DOHH2 (cell line): ENCODE measurements around the gene PHF21A.
A peak's percentile ranks its signal among the peaks of the same experiment; 100 is the strongest.

Experiments
- H3F3A ChIP-seq: fragments of 200-600 bp; sonication (generic), shearing (Covaris generic); 2 replicates; pipeline ENCODE4 v1.6.0; 2016; ENCODE audit warnings: antibody characterized with exemption, mild to moderate bottlenecking; ENCODE audit not compliant: control insufficient read depth, insufficient read depth
- H3K27ac ChIP-seq: fragments of 200-600 bp; sonication (generic); 2 replicates; pipeline ENCODE4 v1.5.1; 2014; ENCODE audit warnings: low read depth, mild to moderate bottlenecking, low read length, moderate library complexity
- H3K27me3 ChIP-seq: fragments of 200-600 bp; sonication (generic); 2 replicates; pipeline ENCODE4 v1.6.1; 2014; ENCODE audit warnings: mild to moderate bottlenecking, low read length, mixed read lengths; ENCODE audit not compliant: control insufficient read depth
- H3K36me3 ChIP-seq: fragments of 200-600 bp; sonication (generic); 2 replicates; pipeline ENCODE4 v1.6.1; 2014; ENCODE audit warnings: mild to moderate bottlenecking, low read length, moderate library complexity, mixed read lengths; ENCODE audit not compliant: control insufficient read depth
- H3K4me1 ChIP-seq: fragments of 200-600 bp; sonication (generic); 2 replicates; pipeline ENCODE4 v1.6.1; 2014; ENCODE audit warnings: mild to moderate bottlenecking, low read length, mixed read lengths; ENCODE audit not compliant: control insufficient read depth
- H3K4me2 ChIP-seq: fragments of 200-600 bp; sonication (generic); 2 replicates; pipeline ENCODE4 v1.6.0; 2014; ENCODE audit warnings: mild to moderate bottlenecking, low read length, moderate library complexity
- H3K4me3 ChIP-seq: fragments of 200-600 bp; sonication (generic); 2 replicates; pipeline ENCODE4 v1.5.1; 2014; ENCODE audit warnings: mild to moderate bottlenecking, low read length, mixed read lengths
- H3K79me2 ChIP-seq: fragments of 200-600 bp; sonication (generic); 2 replicates; pipeline ENCODE4 v1.6.1; 2014; ENCODE audit warnings: mild to moderate bottlenecking, low read length, mixed read lengths; ENCODE audit not compliant: control insufficient read depth
- H3K9me2 ChIP-seq: fragments of 200-600 bp; sonication (generic); replicated peaks from 2 replicates; pipeline ENCODE4 v1.6.1; 2014; ENCODE audit warnings: mild to moderate bottlenecking, low read length, mixed read lengths; ENCODE audit not compliant: control insufficient read depth
- H3K9me3 ChIP-seq: fragments of 200-600 bp; sonication (generic); 2 replicates; pipeline ENCODE4 v1.6.1; 2014; ENCODE audit warnings: antibody characterized with exemption, low read length, mixed read lengths; ENCODE audit not compliant: control insufficient read depth, insufficient read depth
- H4K20me1 ChIP-seq: fragments of 200-600 bp; sonication (generic); 2 replicates; pipeline ENCODE4 v1.6.0; 2014; ENCODE audit warnings: low read depth, mild to moderate bottlenecking, antibody characterized with exemption, low read length, moderate library complexity; ENCODE audit not compliant: control insufficient read depth, insufficient read depth
- CTCF ChIP-seq: fragments of 200-600 bp; sonication (generic); IDR thresholded peaks from one replicate; pipeline ENCODE4 v1.5.1; 2014; ENCODE audit warnings: antibody characterized with exemption, mild to moderate bottlenecking, low read depth, low read length; ENCODE audit not compliant: poor library complexity, severe bottlenecking
- EZH2phosphoT487 ChIP-seq: fragments of 200-600 bp; sonication (generic); IDR thresholded peaks from 2 replicates; pipeline ENCODE4 v1.6.1; 2017; ENCODE audit warnings: borderline replicate concordance, mild to moderate bottlenecking, antibody characterized with exemption, low read length, moderate library complexity, mixed read lengths

Gene PHF21A

GRCh38 chr11:45924927-45925326 is 196.3 kb downstream of the PHF21A start:
- no peak for TF ChIP-seq EZH2phosphoT487
- no peak for TF ChIP-seq CTCF
- Histone ChIP-seq H3K4me2 (peak overlapping the region; percentile 95), H3K36me3 (peaks cover 42% of the 10 kb centered on the region), H3K9me3 (no peaks in the 10 kb centered on the region), H3K4me3 (peak overlapping the region; percentile 90; the same call in 1 of the 2 replicates), H3K27me3 (peaks cover 6% of the 10 kb centered on the region), H3K79me2 (peaks cover 53% of the 10 kb centered on the region), H3F3A (peaks cover 24% of the 10 kb centered on the region), H3K9me2 (no peaks in the 10 kb centered on the region), H3K4me1 (peaks cover 86% of the 10 kb centered on the region), H4K20me1 (0 out of 2 replicates have a peak, but pooled peaks cover 3% of the 10 kb centered on the region), H3K27ac (no peak overlapping the region)

- peak overlapping the region; percentile 95 for H3K4me2 ChIP-seq
- H3F3A ChIP-seq: peaks cover 20% of the 10 kb centered on the region
- peaks cover 42% of the 10 kb centered on the region for H3K36me3 ChIP-seq
- peaks cover 86% of the 10 kb centered on the region for H3K4me1 ChIP-seq
- H4K20me1 ChIP-seq: 0 out of 2 replicates have a peak, but pooled peaks cover 3% of the 10 kb centered on the region
- H3K9me2 ChIP-seq: no peaks in the 10 kb centered on the region
- H3K27ac ChIP-seq: peak overlapping the region; percentile 66
- H3K9me3 ChIP-seq: no peaks in the 10 kb centered on the region
- H3K4me3 ChIP-seq: peak overlapping the region; percentile 90
- TF ChIP-seq EZH2phosphoT487 (no peak), CTCF (no peak)
- H3K79me2 ChIP-seq: peaks cover 50% of the 10 kb centered on the region
- peaks cover 6% of the 10 kb centered on the region for H3K27me3 ChIP-seq
Measured at GRCh38 chr11:45924036-45924915, 197.0 kb downstream of the PHF21A start.

GRCh38 chr11:45922425-45923082 is 198.7 kb downstream of the PHF21A start, which contains the start of gene LARGE2:
Gene LARGE2 (plus strand): TSS chr11:45922656. CDS start chr11:45922883, 227 bp downstream.
- no peak for TF ChIP-seq EZH2phosphoT487
- TF ChIP-seq CTCF: no peak

More at GRCh38 chr11:45922425-45923082, 198.7 kb downstream of the PHF21A start, which contains the start of gene LARGE2:
- Histone ChIP-seq H3K27ac (peak within 1 kb of the TSS; percentile 66), H4K20me1 (0 out of 2 replicates have a peak, but pooled peaks cover 3% of the 10 kb centered on the region), H3K79me2 (peaks cover 34% of the 10 kb centered on the region), H3K36me3 (peaks cover 29% of the 10 kb centered on the region), H3F3A (peaks cover 24% of the 10 kb centered on the region), H3K4me3 (peak within 1 kb of the TSS; percentile 90), H3K4me2 (peak within 1 kb of the TSS; percentile 95), H3K9me2 (no peaks in the 10 kb centered on the region), H3K27me3 (peaks cover 6% of the 10 kb centered on the region), H3K9me3 (no peaks in the 10 kb centered on the region), H3K4me1 (peaks cover 79% of the 10 kb centered on the region)
